ENCODE data around the gene HNRNPAB. TPM values are rescaled to one million over a fixed set of nuclear protein-coding genes. Genes with fewer than 3 reads are reported as not detected.

The HNRNPAB gene
- total and polyA plus RNA-seq, 9 of the 15 experiments (the other 6 are each of a cell fraction or from before 2014, with no cell fraction given): 34.6 to 425 (median 236) TPM

DNA sequence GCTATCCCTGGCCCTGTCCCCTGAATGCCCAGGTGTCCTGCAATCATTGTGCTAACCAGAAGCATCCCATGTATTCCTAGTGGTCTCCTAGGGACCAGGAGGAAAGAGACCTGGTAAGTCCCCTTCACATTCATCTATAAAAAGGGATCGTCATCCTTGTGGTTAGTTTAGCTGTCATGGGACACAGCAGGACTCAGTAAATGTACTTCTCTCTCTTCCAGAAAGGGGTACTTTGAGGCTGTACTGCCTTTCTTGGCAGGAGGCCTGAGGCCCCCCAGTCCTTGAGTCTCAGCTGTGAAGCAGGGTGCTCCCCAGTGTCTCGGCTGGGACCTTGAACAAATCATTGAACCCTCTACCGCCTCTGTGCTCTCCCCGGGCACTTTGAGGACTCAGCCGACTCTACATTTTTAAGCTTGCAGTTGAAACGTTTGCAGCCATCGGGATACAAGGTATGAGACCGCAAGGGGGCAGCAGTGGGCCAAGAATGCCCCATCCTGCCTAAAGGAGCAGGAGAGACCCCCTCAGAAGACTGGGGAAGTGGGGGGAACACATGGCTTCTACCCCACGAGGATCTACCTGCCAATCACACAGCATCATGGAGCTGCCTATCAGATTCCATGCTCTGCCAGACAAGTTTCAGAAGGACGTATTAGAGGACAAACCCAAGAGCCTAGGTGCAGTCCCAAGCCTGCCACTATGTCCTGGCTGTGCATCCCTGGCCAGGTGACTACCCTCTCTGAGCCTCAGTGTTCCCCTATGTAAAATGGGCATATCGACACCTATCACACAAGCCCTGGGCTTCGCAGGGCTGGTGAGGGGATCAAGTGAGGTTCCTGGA, 30.6 kb downstream of the HNRNPAB start (continued):
- no peak for TF ChIP-seq NCOR1 (IDR thresholded peaks at IDR 0.05)
- no peak for TF ChIP-seq C11orf30 (IDR thresholded peaks at IDR 0.05; ENCODE audit: low read depth)
- TF ChIP-seq MAFK (IDR thresholded peaks at IDR 0.05; ENCODE audit: low read length): no peak
- no peak for TF ChIP-seq ERF (CRISPR knock-in tag; IDR thresholded peaks at IDR 0.05)
- TF ChIP-seq, protein P1, sequence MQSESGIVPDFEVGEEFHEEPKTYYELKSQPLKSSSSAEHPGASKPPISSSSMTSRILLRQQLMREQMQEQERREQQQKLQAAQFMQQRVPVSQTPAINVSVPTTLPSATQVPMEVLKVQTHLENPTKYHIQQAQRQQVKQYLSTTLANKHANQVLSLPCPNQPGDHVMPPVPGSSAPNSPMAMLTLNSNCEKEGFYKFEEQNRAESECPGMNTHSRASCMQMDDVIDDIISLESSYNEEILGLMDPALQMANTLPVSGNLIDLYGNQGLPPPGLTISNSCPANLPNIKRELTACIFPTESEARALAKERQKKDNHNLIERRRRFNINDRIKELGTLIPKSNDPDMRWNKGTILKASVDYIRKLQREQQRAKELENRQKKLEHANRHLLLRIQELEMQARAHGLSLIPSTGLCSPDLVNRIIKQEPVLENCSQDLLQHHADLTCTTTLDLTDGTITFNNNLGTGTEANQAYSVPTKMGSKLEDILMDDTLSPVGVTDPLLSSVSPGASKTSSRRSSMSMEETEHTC (IDR thresholded peaks at IDR 0.05): no peak
- 0 out of 2 replicates have a peak, but pooled peaks have one; percentile 22 for TF ChIP-seq CC2D1A (IDR thresholded peaks at IDR 0.05)
- TF ChIP-seq DPF2 (IDR thresholded peaks at IDR 0.05): no peak
- TF ChIP-seq ZNF561 (CRISPR knock-in tag; conservative IDR thresholded peaks at IDR 0.05): no peak
- peak; percentile 54; the same call in 1 of the 2 replicates for TF ChIP-seq ADNP (tag; IDR thresholded peaks at IDR 0.05)
- TF ChIP-seq HIVEP1 (CRISPR knock-in tag; IDR thresholded peaks at IDR 0.05): no peak
- TF ChIP-seq, protein P2, sequence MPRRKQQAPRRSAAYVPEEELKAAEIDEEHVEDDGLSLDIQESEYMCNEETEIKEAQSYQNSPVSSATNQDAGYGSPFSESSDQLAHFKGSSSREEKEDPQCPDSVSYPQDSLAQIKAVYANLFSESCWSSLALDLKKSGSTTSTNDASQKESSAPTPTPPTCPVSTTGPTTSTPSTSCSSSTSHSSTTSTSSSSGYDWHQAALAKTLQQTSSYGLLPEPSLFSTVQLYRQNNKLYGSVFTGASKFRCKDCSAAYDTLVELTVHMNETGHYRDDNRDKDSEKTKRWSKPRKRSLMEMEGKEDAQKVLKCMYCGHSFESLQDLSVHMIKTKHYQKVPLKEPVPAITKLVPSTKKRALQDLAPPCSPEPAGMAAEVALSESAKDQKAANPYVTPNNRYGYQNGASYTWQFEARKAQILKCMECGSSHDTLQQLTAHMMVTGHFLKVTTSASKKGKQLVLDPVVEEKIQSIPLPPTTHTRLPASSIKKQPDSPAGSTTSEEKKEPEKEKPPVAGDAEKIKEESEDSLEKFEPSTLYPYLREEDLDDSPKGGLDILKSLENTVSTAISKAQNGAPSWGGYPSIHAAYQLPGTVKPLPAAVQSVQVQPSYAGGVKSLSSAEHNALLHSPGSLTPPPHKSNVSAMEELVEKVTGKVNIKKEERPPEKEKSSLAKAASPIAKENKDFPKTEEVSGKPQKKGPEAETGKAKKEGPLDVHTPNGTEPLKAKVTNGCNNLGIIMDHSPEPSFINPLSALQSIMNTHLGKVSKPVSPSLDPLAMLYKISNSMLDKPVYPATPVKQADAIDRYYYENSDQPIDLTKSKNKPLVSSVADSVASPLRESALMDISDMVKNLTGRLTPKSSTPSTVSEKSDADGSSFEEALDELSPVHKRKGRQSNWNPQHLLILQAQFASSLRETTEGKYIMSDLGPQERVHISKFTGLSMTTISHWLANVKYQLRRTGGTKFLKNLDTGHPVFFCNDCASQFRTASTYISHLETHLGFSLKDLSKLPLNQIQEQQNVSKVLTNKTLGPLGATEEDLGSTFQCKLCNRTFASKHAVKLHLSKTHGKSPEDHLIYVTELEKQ (CRISPR knock-in tag; IDR thresholded peaks at IDR 0.05): no peak
- TF ChIP-seq SREBF1 (IDR thresholded peaks at IDR 0.05; ENCODE audit: borderline replicate concordance, low read depth, low read length): no peak
- TF ChIP-seq, protein P3, sequence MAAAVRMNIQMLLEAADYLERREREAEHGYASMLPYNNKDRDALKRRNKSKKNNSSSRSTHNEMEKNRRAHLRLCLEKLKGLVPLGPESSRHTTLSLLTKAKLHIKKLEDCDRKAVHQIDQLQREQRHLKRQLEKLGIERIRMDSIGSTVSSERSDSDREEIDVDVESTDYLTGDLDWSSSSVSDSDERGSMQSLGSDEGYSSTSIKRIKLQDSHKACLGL (CRISPR knock-in tag; IDR thresholded peaks at IDR 0.05; ENCODE audit: borderline replicate concordance, poor library complexity, severe bottlenecking): no peak
- no peak for TF ChIP-seq ILK (tag; IDR thresholded peaks at IDR 0.05; ENCODE audit: borderline replicate concordance, low read depth)
- TF ChIP-seq ZNF184 (CRISPR knock-in tag; IDR thresholded peaks at IDR 0.05): no peak
- TF ChIP-seq U2AF1 (optimal IDR thresholded peaks at IDR 0.05; ENCODE audit: low read depth, low read length): no peak
- TF ChIP-seq PTBP1 (IDR thresholded peaks at IDR 0.05; ENCODE audit: low read depth, low read length): peak; percentile 42; the same call in 1 of the 2 replicates
- TF ChIP-seq ELF2 (CRISPR knock-in tag; IDR thresholded peaks at IDR 0.05): no peak
- TF ChIP-seq, protein P4, sequence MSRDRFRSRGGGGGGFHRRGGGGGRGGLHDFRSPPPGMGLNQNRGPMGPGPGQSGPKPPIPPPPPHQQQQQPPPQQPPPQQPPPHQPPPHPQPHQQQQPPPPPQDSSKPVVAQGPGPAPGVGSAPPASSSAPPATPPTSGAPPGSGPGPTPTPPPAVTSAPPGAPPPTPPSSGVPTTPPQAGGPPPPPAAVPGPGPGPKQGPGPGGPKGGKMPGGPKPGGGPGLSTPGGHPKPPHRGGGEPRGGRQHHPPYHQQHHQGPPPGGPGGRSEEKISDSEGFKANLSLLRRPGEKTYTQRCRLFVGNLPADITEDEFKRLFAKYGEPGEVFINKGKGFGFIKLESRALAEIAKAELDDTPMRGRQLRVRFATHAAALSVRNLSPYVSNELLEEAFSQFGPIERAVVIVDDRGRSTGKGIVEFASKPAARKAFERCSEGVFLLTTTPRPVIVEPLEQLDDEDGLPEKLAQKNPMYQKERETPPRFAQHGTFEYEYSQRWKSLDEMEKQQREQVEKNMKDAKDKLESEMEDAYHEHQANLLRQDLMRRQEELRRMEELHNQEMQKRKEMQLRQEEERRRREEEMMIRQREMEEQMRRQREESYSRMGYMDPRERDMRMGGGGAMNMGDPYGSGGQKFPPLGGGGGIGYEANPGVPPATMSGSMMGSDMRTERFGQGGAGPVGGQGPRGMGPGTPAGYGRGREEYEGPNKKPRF (IDR thresholded peaks at IDR 0.05; ENCODE audit: low read depth, low read length): no peak

All from K562 (cell line).